H1 (cell line): ENCODE results near the gene GRAMD1C. TPM values are rescaled to one million over a fixed set of nuclear protein-coding genes. Genes with fewer than 3 reads are reported as not detected.

Experiments used
- CTCF ChIA-PET: fragments of 300-600 bp; sonication (Branson Sonifier 250); formaldehyde crosslinking; loops from one replicate; lab custom pipeline; 2021; ENCODE audit not compliant: partially characterized antibody; lab: Charles Lee
- POLR2A ChIA-PET: fragments of 300-600 bp; sonication (Branson Sonifier 250); formaldehyde crosslinking; loops from one replicate; lab custom pipeline; 2021; ENCODE audit warnings: inconsistent platforms; ENCODE audit not compliant: partially characterized antibody; lab: Charles Lee
- DNase-seq, 2 experiments: peaks; one replicate each; pipeline versions ENCODE4 v3.0.0 to v3.0.0-alpha.2; 2010 to 2022; ENCODE audit warnings: low spot score in 2 of 2, low read depth in 1 of 2, mixed read lengths in 1 of 2
- FAIRE-seq: peaks from 2 replicates; lab custom pipeline; 2011; peaks lifted over from hg19 to GRCh38; lab: Jason Lieb, UNC
- H2AFZ ChIP-seq: 2 replicates; pipeline ENCODE4 v1.8.1; 2012; ENCODE audit warnings: low read length, inconsistent platforms
- H2AK5ac ChIP-seq: 2 replicates; pipeline ENCODE4 v1.6.1; 2013; ENCODE audit warnings: low read depth, low read length
- H2BK120ac ChIP-seq: replicated peaks from 2 replicates; pipeline ENCODE3; 2013; ENCODE audit warnings: low read depth, low read length, inconsistent platforms
- H2BK12ac ChIP-seq: 2 replicates; pipeline ENCODE4 v1.6.1; 2013; ENCODE audit warnings: low read depth, low read length
- H2BK15ac ChIP-seq: 2 replicates; pipeline ENCODE4 v1.6.1; 2013; ENCODE audit warnings: low read length
- H2BK20ac ChIP-seq: 2 replicates; pipeline ENCODE4 v1.6.1; 2013; ENCODE audit warnings: low read length
- H2BK5ac ChIP-seq: 2 replicates; pipeline ENCODE4 v1.6.1; 2013; ENCODE audit warnings: low read depth, low read length
- H3K14ac ChIP-seq: 2 replicates; pipeline ENCODE4 v1.6.1; 2013; ENCODE audit warnings: inconsistent platforms; ENCODE audit not compliant: insufficient read length
- H3K18ac ChIP-seq: 2 replicates; pipeline ENCODE4 v1.6.1; 2013; ENCODE audit warnings: low read length; ENCODE audit errors: extremely low read depth
- H3K23ac ChIP-seq: 2 replicates; pipeline ENCODE4 v1.6.1; 2013; ENCODE audit warnings: inconsistent platforms; ENCODE audit not compliant: insufficient read length
- H3K23me2 ChIP-seq: 2 replicates; pipeline ENCODE4 v1.6.1; 2013; ENCODE audit warnings: low read depth, low read length
- H3K27ac ChIP-seq: 2 replicates; pipeline ENCODE4 v1.6.1; 2011; ENCODE audit warnings: low read depth, low read length, inconsistent platforms
- H3K27me3 ChIP-seq, 4 experiments: replicated peaks in 1 of 4; 1 replicate in 1 of 4; 2 replicates in 3 of 4; pipeline versions ENCODE4 v1.6.1 to v1.8.1; 2011 to 2013; ENCODE audit warnings: low read length in 3 of 4, mild to moderate bottlenecking in 3 of 4, inconsistent platforms in 2 of 4, mixed read lengths in 2 of 4, moderate library complexity in 1 of 4; ENCODE audit not compliant: control insufficient read depth in 3 of 4, insufficient read depth in 3 of 4; ENCODE audit errors: extremely low read depth in 1 of 4
- H3K36me3 ChIP-seq, 4 experiments: 2 replicates each; pipeline versions ENCODE4 v1.6.1 to v1.8.1; 2011 to 2013; ENCODE audit warnings: mild to moderate bottlenecking in 4 of 4, low read length in 3 of 4, moderate library complexity in 2 of 4, control low read depth in 1 of 4, inconsistent platforms in 1 of 4; ENCODE audit not compliant: insufficient read depth in 4 of 4, control insufficient read depth in 2 of 4
- H3K4ac ChIP-seq: replicated peaks from 2 replicates; pipeline ENCODE3; 2013; ENCODE audit warnings: low read length, low read depth, mixed read lengths, inconsistent platforms; ENCODE audit not compliant: insufficient read length
- H3K4me1 ChIP-seq, 4 experiments: replicated peaks in 1 of 4; 1 replicate in 1 of 4; 2 replicates in 3 of 4; pipeline versions ENCODE4 v1.6.1 to v1.8.1; 2011 to 2013; ENCODE audit warnings: low read length in 3 of 4, inconsistent platforms in 2 of 4, mixed read lengths in 1 of 4; ENCODE audit not compliant: insufficient read depth in 4 of 4, control insufficient read depth in 3 of 4
- H3K4me2 ChIP-seq, 2 experiments: 2 replicates each; pipeline versions ENCODE4 v1.6.1 to v1.8.1; 2011 to 2013; ENCODE audit warnings: low read depth in 2 of 2, low read length in 2 of 2, control low read depth in 1 of 2, inconsistent platforms in 1 of 2, mild to moderate bottlenecking in 1 of 2; ENCODE audit not compliant: insufficient read depth in 1 of 2
- H3K4me3 ChIP-seq, 4 experiments: fragments of 200-600, 300-600 bp in 1 of 4; sonication (generic), shearing (Covaris generic), sonication (Bioruptor Twin) in 1 of 4; 2 replicates each; pipeline versions ENCODE4 v1.5.1 to v1.8.1; 2011 to 2016; ENCODE audit warnings: low read length in 4 of 4, low read depth in 3 of 4, control low read depth in 2 of 4, inconsistent platforms in 2 of 4, mild to moderate bottlenecking in 2 of 4, mixed read lengths in 1 of 4, moderate library complexity in 1 of 4; ENCODE audit not compliant: insufficient read depth in 2 of 4; ENCODE audit errors: extremely low read depth in 1 of 4
- H3K56ac ChIP-seq: replicated peaks from 2 replicates; pipeline ENCODE3; 2013; ENCODE audit warnings: low read depth, mild to moderate bottlenecking, mixed read lengths, low read length, inconsistent platforms; ENCODE audit not compliant: insufficient read length
- H3K79me1 ChIP-seq: 2 replicates; pipeline ENCODE4 v1.6.1; 2013; ENCODE audit warnings: low read depth, low read length, control low read depth
- H3K79me2 ChIP-seq, 2 experiments: 2 replicates each; pipeline versions ENCODE4 v1.6.1 to v1.8.1; 2012 to 2013; ENCODE audit warnings: low read length in 2 of 2, mild to moderate bottlenecking in 2 of 2, inconsistent platforms in 1 of 2; ENCODE audit not compliant: insufficient read depth in 2 of 2, control insufficient read depth in 1 of 2
- H3K9ac ChIP-seq, 4 experiments: replicated peaks in 1 of 4; 1 replicate in 1 of 4; 2 replicates in 3 of 4; pipeline versions ENCODE4 v1.6.1 to v1.8.1; 2011 to 2013; ENCODE audit warnings: low read depth in 3 of 4, low read length in 3 of 4, control low read depth in 2 of 4, mild to moderate bottlenecking in 2 of 4, moderate library complexity in 2 of 4, inconsistent platforms in 1 of 4; ENCODE audit errors: extremely low read depth in 1 of 4
- H3K9me3 ChIP-seq, 2 experiments: 2 replicates each; pipeline versions ENCODE4 v1.6.1 to v1.8.1; 2012 to 2013; ENCODE audit warnings: mild to moderate bottlenecking in 2 of 2, moderate library complexity in 2 of 2, control low read depth in 1 of 2, inconsistent platforms in 1 of 2, low read depth in 1 of 2, low read length in 1 of 2, mixed read lengths in 1 of 2; ENCODE audit not compliant: insufficient read depth in 2 of 2
- H4K20me1 ChIP-seq, 2 experiments: replicated peaks in 1 of 2; 2 replicates each; pipeline versions ENCODE3 to v1.8.1; 2011 to 2013; ENCODE audit warnings: inconsistent platforms in 2 of 2, low read length in 2 of 2, mild to moderate bottlenecking in 1 of 2; ENCODE audit not compliant: insufficient read depth in 2 of 2, control insufficient read depth in 1 of 2
- H4K5ac ChIP-seq: 2 replicates; pipeline ENCODE4 v1.6.1; 2013; ENCODE audit warnings: low read length, low read depth, mixed read lengths, inconsistent platforms; ENCODE audit not compliant: insufficient read length
- H4K8ac ChIP-seq: 2 replicates; pipeline ENCODE4 v1.8.0; 2013; ENCODE audit warnings: mild to moderate bottlenecking, moderate library complexity, low read length, inconsistent platforms; ENCODE audit not compliant: insufficient read depth; ENCODE audit errors: extremely low read depth
- H4K91ac ChIP-seq: replicated peaks from 2 replicates; pipeline ENCODE3; 2013; ENCODE audit warnings: low read length, mixed read lengths, inconsistent platforms; ENCODE audit not compliant: insufficient read length
- CHD1 ChIP-seq: IDR thresholded peaks from 2 replicates; pipeline ENCODE4 v1.6.1; 2012; ENCODE audit warnings: low read depth, low read length, improper control_type of control experiment
- HDAC2 ChIP-seq, 2 experiments: fragments of 300-600 bp in 1 of 2; sonication (generic) in 1 of 2; IDR thresholded peaks; 2 replicates each; pipeline ENCODE4 v1.6.1; 2011 to 2012; ENCODE audit warnings: low read depth in 2 of 2, low read length in 2 of 2, mild to moderate bottlenecking in 2 of 2, moderate library complexity in 2 of 2, borderline replicate concordance in 1 of 2, inconsistent platforms in 1 of 2
- KDM4A ChIP-seq: IDR thresholded peaks from one replicate; pipeline ENCODE4 v1.7.1; 2012; ENCODE audit warnings: low read depth, mild to moderate bottlenecking, moderate library complexity, low read length, inconsistent platforms; ENCODE audit not compliant: severe bottlenecking
- MAX ChIP-seq: IDR thresholded peaks from 2 replicates; pipeline ENCODE4 v1.6.1; 2012; ENCODE audit warnings: inconsistent platforms
- POU5F1 ChIP-seq: IDR thresholded peaks from 2 replicates; pipeline ENCODE4 v1.6.1; 2011; ENCODE audit warnings: low read depth, mild to moderate bottlenecking, low read length, moderate library complexity
- SP4 ChIP-seq: IDR thresholded peaks from 2 replicates; pipeline ENCODE4 v1.6.1; 2012; ENCODE audit warnings: low read length, inconsistent platforms
- TAF1 ChIP-seq: IDR thresholded peaks from 2 replicates; pipeline ENCODE4 v1.6.1; 2011; ENCODE audit warnings: mild to moderate bottlenecking, low read depth, low read length
- WGBS, 2 experiments: shearing (Covaris generic) in 1 of 2; methylation state at CpG; one replicate each; pipeline versions ENCODE4 v1.1.6 to v1.1.7; 2013 to 2015; ENCODE audit warnings: low lambda C conversion rate in 2 of 2, mixed read lengths in 2 of 2, inconsistent platforms in 1 of 2, low coverage in 1 of 2, missing lambda C conversion rate in 1 of 2; ENCODE audit not compliant: insufficient replicate concordance in 2 of 2, insufficient coverage in 1 of 2, insufficient read length in 1 of 2; ENCODE audit errors: extremely low coverage in 1 of 2, missing lambda C conversion rate in 1 of 2; 5-methylcytosine and 5-hydroxymethylcytosine counted together
- polyA plus RNA-seq, 7 experiments: library from polyadenylated mRNA; depleted of rRNA in 3 of 7; stranded (reverse) in 5 of 7; unstranded in 2 of 7; fragments of >200 nt in 5 of 7; fragments of 200-250 nt in 2 of 7; gene quantifications; 1 replicate in 5 of 7; 2 replicates in 1 of 7; 4 replicates in 1 of 7; pipeline versions ENCODE4 v1.2.1 to v1.2.3, GENCODE V29; 2011 to 2013; ENCODE audit warnings: missing spikeins in 2 of 7, mixed read lengths in 2 of 7
- total RNA-seq: library from RNA; stranded (reverse); fragmentation: NEBNext Ultra II Directional; extraction: Animal tissue kit (Norgen Biotek cat#: 25700); gene quantifications from 2 replicates; pipeline ENCODE4 v1.2.1, GENCODE V29; 2021

GRAMD1C gene
- total and polyA plus RNA-seq, 2 of the 8 experiments (the other 6 are each of a cell fraction or from before 2014, with no cell fraction given) = 0.62 to 2.1 TPM

DNA sequence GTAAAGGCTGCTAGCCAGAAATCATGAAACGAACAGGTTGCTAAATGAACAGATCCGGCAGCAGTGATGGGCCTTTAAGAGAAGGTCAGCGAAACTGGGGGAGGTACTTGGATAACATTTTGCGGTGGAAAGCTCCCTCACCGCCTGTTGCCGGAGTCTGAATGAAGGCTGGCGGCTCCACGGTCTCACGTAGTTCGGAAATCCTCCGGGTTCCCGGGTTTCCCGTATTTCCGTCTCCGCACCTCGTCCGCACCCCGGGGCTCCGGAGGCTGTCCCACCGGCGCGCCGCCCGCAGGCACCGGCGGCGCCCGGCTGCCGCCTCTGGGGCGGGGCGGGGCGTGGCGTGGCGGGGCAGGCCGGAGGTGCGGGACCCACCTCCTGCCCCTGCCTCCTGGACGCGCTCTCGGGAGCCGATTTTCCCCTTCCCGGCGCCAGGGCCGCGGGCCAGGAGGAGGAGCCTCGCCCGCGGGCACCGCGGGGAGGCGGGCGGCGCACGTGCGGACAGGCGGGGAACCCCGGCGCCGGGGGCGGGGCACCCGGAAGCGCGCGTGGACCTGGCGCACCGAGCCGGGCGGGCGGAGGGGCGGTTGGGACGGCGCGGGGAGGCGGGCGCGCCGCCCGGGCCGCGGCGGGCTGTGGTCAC, 108.9 kb downstream of the GRAMD1C start, which contains the start of gene ZDHHC23:
TSS of gene ZDHHC23 (plus strand) at position 642 of the 643 bp plus-strand sequence. CDS start 790 bp downstream, outside the sequence.
- Histone ChIP-seq H2AK5ac (no peak within 1 kb of the TSS), H3K27ac (no peak within 1 kb of the TSS; the same call in 1 of the 2 replicates), H2BK20ac (no peak within 1 kb of the TSS), H3K9ac (peak within 1 kb of the TSS in 2 of 4 experiments; percentile 29 to 57; a peak in 4 of 7 replicates), H4K5ac (peak within 1 kb of the TSS; percentile 58), H2BK15ac (no peak within 1 kb of the TSS), H3K79me2 (no peaks in the 10 kb centered on the region), H2BK12ac (no peak within 1 kb of the TSS), H4K20me1 (no peaks in the 10 kb centered on the region), H2AFZ (peak within 1 kb of the TSS; percentile 77), H3K23ac (no peak within 1 kb of the TSS), H3K14ac (no peak within 1 kb of the TSS), H3K23me2 (peaks cover 5% of the 10 kb centered on the region; the same call in 1 of the 2 replicates), H2BK120ac (no peak within 1 kb of the TSS), H3K4ac (no peak within 1 kb of the TSS), H4K91ac (no peak within 1 kb of the TSS), H3K4me3 (peak within 1 kb of the TSS; percentile 52 to 78 (median 74)), H3K18ac (no peak within 1 kb of the TSS; the same call in 1 of the 2 replicates), H3K56ac (peak within 1 kb of the TSS; percentile 11), H3K4me1 (peaks cover 0 to 4% (median 0%) of the 10 kb centered on the region in 4 experiments; a peak in 3 of 7 replicates), H3K27me3 (0 out of 7 replicates have a peak, but pooled peaks cover 0 to 3% (median 1%) of the 10 kb centered on the region in 4 experiments), H3K9me3 (no peaks in the 10 kb centered on the region), H4K8ac (peak within 1 kb of the TSS; percentile 57; the same call in 1 of the 2 replicates), H3K36me3 (no peaks in the 10 kb centered on the region), H3K4me2 (peak within 1 kb of the TSS; percentile 81 to 90), H2BK5ac (no peak within 1 kb of the TSS; the same call in 1 of the 2 replicates), H3K79me1 (no peaks in the 10 kb centered on the region)
- DNase-seq = peak in 1 of 2 experiments; percentile 82
- ChIA-PET CTCF (no interaction called here), POLR2A (no interaction called here)
- WGBS, 2 experiments = 2% methylated on average over 12 of the region's 80 CpGs; no CpG with 5 or more reads in 1 of the 2 experiments
- FAIRE-seq = no peak
- no peak for TF ChIP-seq SP4
- TF ChIP-seq TAF1 = peak; percentile 63
- no peak for TF ChIP-seq POU5F1
- no peak for TF ChIP-seq CHD1
- peak; percentile 59 for TF ChIP-seq KDM4A
- peak in 1 of 2 experiments; percentile 34; a peak in 1 of 4 replicates for TF ChIP-seq HDAC2 (IDR thresholded peaks at IDR 0.05; ENCODE audit: borderline replicate concordance in 1 of 2, low read depth in 2 of 2, low read length in 2 of 2)
- TF ChIP-seq MAX = peak; percentile 17; the same call in 1 of the 2 replicates
